RWPE1 (cell line): ENCODE results near the gene EPB42.

Source experiments
- CTCF ChIA-PET: fragments of 350-600 bp; sonication (Branson Sonifier 250); formaldehyde crosslinking; extraction: SDS; loops from one replicate; lab custom pipeline; 2021; lab: Yijun Ruan, JAX
- POLR2A ChIA-PET: fragments of 400-600 bp; formaldehyde crosslinking; extraction: SDS; loops from one replicate; lab custom pipeline; 2020; ENCODE audit warnings: antibody characterized with exemption; ENCODE audit not compliant: low non-redundant PET; lab: Yijun Ruan, JAX
- DNase-seq: peaks from one replicate; pipeline ENCODE4 v3.0.0; 2012; ENCODE audit warnings: low spot score
- H3K27ac ChIP-seq: fragments of 450-650 bp; 2 replicates; pipeline ENCODE4 v1.5.1; 2017
- CTCF ChIP-seq: fragments of 450-650 bp; conservative IDR thresholded peaks from 2 replicates; pipeline ENCODE4 v1.5.1; 2017; ENCODE audit warnings: low read depth, mild to moderate bottlenecking

The EPB42 gene

GRCh38 chr15:43225201-43225949, 4.6 kb upstream of the EPB42 start:
- POLR2A ChIA-PET, result interaction anchor here (0.6 kb wide), 1 partner anchor 131 kb away, joined by 6 read pairs; no protein-coding TSS in a partner anchor
- DNase-seq, result peak; percentile 57
- CTCF ChIA-PET, result interaction anchor here (0.6 to 4.4 kb wide), 24 partner anchors 9 to 467 kb away, joined by 3 to 95 read pairs (median 4); partner anchors contain the start of genes TGM5 and TGM7
- TF ChIP-seq CTCF, result peak; percentile 80
- H3K27ac ChIP-seq, result no peak overlapping the region

- POLR2A ChIA-PET, result no interaction called here
- TF ChIP-seq CTCF, result no peak
- no peak for DNase-seq
- no peak overlapping the region for H3K27ac ChIP-seq
- CTCF ChIA-PET, result interaction anchor here (0.6 to 0.7 kb wide), 2 partner anchors 64 to 253 kb away, joined by 5 to 6 read pairs; no protein-coding TSS in a partner anchor
These were observed 604 bp upstream of the EPB42 start for GRCh38 chr15:43221422-43221821.

- TF ChIP-seq CTCF, result no peak
These were observed 589 bp downstream of the EPB42 start for GRCh38 chr15:43219929-43220928.

GRCh38 chr15:43218908-43219706, 1.7 kb downstream of the EPB42 start:
- no peak; the same call in 1 of the 2 replicates for TF ChIP-seq CTCF
- ChIA-PET POLR2A (no interaction called here), CTCF (interaction anchor here (0.6 to 2.2 kb wide), 6 partner anchors 10 to 872 kb away, joined by 3 to 7 read pairs (median 5); no protein-coding TSS in a partner anchor)
- peak; percentile 92 for DNase-seq
- H3K27ac ChIP-seq, result peak overlapping the region; percentile 82

More at GRCh38 chr15:43219929-43220928, 589 bp downstream of the EPB42 start:
- DNase-seq, result no peak
- H3K27ac ChIP-seq, result peak overlapping the region; percentile 82
- ChIA-PET CTCF (interaction anchor here (0.6 to 2.2 kb wide), 4 partner anchors 16 to 709 kb away, joined by 4 to 7 read pairs (median 6); no protein-coding TSS in a partner anchor), POLR2A (no interaction called here)

GRCh38 chr15:43215961-43216360, 4.9 kb downstream of the EPB42 start:
- ChIA-PET CTCF (interaction anchor here (1.7 kb wide), 1 partner anchor 10 kb away, joined by 6 read pairs; no protein-coding TSS in a partner anchor), POLR2A (no interaction called here)
- peak; percentile 47 for DNase-seq
- TF ChIP-seq CTCF, result no peak
- no peak overlapping the region for H3K27ac ChIP-seq
